Central memory CD4-positive, alpha-beta T cell (primary cell): Measurements from ENCODE around the gene GMNN.

ENCODE experiments used
- DNase-seq: peaks from one replicate; pipeline ENCODE4 v3.0.0; 2022

The GMNN gene

DNA sequence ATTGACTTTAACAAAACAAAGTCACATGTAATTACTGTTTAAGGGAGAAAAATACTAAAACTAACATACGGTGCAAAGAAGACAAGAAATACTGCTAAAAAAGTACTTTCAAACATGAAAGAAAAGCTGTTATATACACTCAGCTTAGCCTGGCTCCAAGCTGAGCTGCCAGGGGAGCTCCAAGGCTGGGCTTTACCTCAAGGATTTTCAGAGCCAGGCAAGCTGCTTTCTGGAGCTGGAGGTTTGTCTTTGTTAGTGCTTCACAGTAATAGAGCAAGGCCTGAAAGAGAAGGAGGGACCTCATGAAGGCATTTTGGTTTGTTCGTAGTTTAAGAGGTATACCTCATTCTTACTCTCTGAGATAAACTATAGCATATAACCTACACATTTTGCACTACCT is 43.6 kb downstream of the GMNN start:
- DNase-seq: no peak

DNA sequence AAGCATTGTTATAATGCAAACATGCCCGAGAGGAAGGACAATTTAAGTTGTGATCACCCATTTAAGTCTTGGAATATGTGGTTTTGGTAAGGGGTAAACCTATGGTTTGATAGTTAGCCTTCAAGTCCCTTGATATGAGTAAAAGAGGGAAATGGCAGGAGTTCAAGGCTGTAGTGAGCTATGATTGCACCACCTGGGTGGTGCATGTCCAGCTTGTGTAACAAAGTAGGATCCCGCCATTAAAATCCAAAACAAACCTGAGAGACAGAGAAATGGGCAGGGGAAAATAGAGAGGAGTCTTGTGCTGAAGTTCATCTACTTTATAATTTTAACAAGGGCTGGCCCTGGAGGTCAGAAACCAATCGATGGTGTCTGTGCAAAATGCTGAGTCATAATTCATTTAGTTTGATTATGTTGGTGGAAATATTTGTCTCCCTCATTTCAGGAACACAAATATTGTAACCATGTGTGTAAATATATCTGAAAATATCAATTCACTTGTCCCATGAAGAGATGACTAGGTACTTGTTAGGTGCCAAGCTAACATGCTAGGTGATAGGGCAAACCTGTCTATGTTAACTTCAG is 47.2 kb downstream of the GMNN start:
- DNase-seq: no peak

DNA sequence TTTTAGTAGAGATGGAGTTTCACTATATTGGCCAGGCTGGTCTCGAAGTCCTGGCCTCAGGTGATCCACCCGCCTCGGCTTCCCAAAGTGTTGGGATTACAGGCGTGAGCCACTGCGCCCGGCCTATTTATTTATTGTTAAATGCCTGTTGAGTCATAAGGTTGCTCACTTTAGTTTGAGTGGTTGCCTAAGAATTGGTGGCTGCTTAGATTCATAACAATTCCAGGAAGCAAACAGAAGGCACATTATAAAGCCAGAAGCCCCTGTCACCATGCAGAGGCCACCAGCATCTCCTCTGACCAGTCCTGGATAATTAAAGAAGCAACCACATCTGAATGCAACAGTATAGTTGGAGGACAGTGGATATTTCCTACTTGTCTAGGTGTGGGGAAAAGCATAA is 48.0 kb downstream of the GMNN start:
- DNase-seq: no peak

DNA sequence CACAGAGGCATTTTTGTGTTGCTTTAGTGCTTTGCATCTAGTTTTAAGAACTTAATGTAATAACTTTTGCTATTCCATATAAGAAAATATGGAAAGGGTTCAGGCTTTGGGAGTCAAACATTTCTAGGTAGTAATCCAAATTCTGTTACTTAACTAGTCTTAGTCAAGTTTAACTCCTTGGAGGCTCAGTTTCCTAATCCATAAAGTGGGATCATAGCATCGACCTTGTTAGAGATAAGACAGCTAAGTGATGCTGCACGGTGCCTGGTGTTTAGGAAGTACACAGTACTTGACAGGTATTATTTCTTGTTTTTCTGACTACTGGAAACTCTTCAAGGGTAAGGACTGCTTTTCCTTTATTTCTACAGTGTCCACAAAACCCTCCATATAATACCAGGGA is 48.4 kb downstream of the GMNN start:
- DNase-seq: no peak

DNA sequence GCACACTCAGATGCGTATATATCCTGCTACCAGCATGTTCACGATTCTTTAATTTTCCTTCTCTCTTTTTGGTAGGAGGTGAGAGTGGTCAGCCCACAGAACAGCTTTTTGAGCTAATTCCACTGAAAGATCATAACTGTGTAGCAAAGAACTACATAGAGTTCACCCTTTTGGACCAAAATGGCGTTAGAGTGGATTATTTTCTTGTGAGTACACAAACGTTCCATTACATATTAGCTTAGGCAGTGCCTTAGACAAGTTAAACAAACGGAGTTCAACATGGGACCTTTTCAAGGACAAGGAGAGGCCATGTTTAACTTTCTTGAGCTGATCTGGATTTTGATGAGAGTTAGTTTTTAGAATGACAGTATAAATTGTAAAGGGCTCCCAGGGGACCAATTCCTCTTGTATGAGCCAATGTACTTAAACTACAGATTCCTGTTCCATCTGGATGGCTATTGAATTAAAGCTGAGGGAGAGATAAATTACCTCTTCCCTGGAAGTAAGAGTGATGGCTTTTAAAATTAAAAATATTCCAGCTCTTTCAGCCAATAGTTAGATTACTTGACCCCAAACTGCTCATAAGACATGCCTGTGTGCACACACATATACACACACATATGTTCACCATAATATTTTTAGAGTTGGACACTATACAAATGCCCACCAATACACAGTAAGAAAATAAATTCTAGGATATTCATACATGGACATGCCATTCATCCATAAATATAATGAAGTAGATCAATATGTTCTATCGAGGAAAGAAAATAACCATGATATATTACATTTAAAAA is 49.6 kb downstream of the GMNN start:
- no peak for DNase-seq

DNA sequence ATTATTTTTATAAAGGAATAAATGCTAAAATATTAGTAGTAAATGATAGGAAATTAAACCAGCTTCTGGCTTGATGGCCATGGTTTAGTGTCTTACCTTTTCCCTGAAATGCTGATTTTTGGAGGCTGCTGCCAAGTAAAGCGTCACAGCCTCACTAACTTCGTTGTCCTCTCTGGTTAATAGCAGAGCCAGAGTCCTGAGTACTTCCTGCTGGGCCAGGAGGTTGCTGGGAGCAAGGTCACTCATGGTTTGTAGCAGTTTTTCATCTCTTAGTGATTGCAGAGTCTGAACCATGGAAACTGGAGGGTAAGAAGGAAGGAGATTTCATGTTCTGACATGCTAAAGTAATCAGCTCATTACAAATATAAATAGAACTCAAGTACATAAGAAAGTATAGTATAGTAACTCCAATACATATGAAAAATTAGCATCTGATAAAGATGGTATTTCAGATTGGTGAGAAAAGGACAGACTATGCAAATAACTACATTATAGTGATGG is 50.4 kb downstream of the GMNN start:
- no peak for DNase-seq

DNA sequence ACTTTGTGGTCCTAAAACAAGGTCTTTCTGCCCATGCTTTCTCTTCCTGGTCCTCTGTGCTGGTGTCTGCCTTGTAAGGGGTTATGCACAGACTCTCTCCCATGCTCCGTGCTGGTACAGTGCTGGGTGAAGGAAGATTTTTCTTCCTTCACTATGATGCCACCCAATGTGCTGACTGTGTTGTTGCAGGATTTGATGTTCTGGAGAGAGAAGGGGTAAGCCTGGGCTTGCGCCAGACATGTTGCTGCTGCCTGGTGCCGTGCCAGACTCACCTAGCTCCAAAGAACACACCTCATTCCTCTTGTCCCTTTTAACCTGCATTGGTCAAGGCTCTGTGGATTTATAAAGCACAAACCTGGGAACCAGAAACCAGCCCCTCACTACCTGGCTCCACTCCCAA is 52.4 kb downstream of the GMNN start:
- no peak for DNase-seq

DNA sequence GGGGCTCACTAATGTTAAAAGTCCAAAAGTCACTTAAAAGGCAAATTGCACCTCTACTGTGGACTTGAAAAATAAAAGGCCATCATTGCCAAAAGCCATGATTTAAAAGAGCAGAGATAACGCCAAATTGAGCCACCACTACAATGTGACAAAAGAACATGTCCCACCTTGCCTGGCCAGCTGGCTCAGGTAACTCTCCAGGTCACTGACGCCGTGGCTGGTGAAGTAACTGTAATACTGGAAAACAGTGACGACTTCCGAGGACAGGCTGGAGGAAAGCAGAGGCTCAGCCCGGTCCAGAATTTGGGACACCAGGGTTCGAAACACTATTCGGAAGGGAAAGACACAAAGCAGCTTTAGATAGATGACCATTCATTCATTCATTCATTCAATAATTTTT is 53.2 kb downstream of the GMNN start:
- DNase-seq: no peak

DNA sequence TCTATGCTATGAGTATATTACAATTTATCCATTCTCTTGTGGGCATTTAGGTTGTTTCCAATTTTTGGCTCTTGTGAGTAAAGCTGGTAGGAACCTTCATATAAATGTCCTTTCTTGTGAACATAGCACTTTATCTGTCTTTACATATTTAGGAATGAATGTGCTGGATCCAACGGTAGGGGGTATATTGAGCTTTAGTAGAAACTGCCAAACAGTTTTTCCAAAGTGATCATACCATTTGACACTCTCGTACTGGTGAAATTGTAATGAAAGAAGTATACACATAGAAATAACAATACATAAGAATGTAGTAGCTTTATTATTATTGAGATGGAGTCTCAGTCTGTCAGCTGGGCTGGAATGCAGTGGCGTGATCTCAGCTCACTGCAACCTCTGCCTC is 54.9 kb downstream of the GMNN start:
- no peak for DNase-seq

DNA sequence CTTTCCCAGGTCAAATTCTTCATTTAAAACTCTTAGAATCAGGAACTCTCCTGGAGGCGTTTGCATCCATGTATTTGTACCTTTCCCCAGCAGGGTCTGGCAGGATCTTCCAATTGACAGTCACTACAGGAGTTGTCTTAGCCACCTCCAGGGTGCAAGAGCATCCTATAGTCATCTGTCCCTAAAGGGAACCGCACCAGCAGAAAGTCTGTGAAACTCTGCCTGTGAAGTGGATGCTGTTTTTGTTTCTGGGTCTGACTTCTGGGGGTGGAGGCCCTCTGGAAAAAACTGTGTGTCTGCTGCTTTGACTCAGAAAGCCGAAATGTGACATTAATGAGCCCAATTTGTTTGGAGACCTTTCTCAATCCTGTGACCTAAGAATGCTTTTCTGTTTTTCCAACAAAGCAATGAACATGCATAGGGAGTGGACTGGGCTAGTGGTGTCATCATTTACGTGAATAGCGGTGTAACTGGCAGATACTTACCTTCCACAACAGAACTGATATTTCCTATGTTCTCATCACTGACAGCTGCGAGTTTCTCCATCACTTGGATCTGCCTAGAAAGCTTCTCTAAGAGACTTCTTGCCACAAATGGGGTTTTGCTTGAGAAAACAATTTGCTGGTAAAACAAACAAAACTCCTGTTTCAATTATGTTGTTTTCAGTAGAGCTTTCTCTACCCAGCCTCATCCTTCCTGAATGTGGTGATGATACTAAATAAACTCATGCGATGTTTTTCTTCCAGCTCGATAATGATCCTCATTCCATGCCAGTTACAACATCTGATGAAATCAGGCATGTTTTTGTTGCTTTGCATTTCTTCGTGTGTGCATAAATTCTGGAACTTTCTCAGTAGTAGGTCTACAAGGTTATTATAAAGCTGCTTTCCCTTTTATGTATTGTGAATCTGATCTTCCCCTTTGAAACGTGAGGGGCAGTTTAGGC is 57.3 kb downstream of the GMNN start:
- DNase-seq: no peak

DNA sequence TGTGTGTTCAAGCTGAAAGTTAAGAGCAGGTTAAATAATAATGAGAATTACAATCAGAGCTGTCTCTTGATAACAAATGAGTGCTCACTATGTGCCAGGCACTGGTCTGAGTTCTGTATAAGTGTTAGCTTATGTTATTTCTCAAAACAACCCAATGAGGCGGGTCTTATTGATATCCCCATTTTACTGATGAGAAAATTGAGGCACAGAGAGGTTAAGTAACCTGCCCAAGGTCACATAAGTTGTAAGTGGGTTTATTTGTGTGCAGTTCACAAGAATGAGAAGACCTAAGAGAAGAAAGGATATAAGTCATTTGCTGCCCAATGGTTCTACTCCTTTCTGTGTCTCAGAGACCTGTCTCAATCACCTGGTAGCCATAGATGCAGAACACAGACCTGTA is 58.1 kb downstream of the GMNN start:
- DNase-seq: no peak

DNA sequence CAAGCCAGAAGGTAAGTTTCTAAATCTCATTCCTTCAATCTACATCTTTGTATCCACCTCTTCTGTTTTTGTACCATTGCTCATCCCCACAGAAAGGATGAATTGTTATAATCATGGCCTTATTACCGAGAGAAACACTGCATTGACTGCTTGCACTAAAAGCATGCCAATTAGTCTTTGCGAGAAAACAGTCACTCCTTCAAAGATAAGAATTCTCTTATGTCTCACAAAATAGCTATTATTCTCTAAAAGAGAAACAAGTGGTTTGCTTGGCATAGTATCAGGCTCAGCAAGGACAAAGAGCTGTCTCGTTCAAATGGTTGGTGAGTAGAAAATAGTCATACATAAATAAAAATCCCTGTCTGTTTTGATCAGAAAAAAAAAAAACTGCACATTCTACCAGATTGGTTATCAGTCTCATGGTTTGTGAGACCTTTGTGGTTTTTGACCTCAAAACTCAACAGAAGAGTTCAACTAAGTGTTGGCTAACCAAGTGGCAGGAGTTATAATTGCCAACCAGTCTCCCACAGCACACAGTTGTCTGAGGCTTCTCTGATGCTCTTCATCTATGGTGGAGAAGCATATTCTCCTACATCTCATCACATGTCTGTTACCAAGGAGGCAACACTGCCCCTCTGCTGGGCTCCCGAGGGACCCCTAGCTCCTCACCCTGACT is 59.1 kb downstream of the GMNN start:
- DNase-seq: no peak
